Effector memory CD4-positive, alpha-beta T cell (primary cell): Measurements from ENCODE around the gene RSBN1.
"Not testable (repeated sequence)": the region's sequence is repeated elsewhere in the genome, so short reads cannot be mapped to it uniquely, and the experiment has no call there.

Experiments
- DNase-seq, 3 donors: peaks; one replicate each; pipeline ENCODE4 v3.0.0-alpha.2; 2020
- H3K27ac ChIP-seq: 2 replicates; pipeline ENCODE4 v1.7.0; 2013; ENCODE audit warnings: mild to moderate bottlenecking, low read length, moderate library complexity; ENCODE audit not compliant: insufficient read depth, poor library complexity, severe bottlenecking
- H3K27me3 ChIP-seq: replicated peaks from 2 replicates; pipeline ENCODE4 v1.7.0; 2013; ENCODE audit warnings: mild to moderate bottlenecking, low read length; ENCODE audit not compliant: insufficient read depth, control insufficient read depth, poor library complexity, severe bottlenecking
- H3K36me3 ChIP-seq: 2 replicates; pipeline ENCODE4 v1.7.0; 2013; ENCODE audit warnings: mild to moderate bottlenecking, low read length, moderate library complexity; ENCODE audit not compliant: control insufficient read depth, insufficient read depth
- H3K4me1 ChIP-seq: 2 replicates; pipeline ENCODE4 v1.7.0; 2013; ENCODE audit warnings: low read length, mild to moderate bottlenecking; ENCODE audit not compliant: control insufficient read depth, insufficient read depth, poor library complexity, severe bottlenecking
- H3K4me3 ChIP-seq: 2 replicates; pipeline ENCODE4 v1.7.0; 2013; ENCODE audit warnings: low read length, low read depth, mild to moderate bottlenecking; ENCODE audit not compliant: insufficient read depth, poor library complexity, severe bottlenecking
- H3K9me3 ChIP-seq: 2 replicates; pipeline ENCODE4 v1.7.0; 2013; ENCODE audit warnings: mild to moderate bottlenecking, low read length, moderate library complexity; ENCODE audit not compliant: control insufficient read depth

The RSBN1 gene

DNA sequence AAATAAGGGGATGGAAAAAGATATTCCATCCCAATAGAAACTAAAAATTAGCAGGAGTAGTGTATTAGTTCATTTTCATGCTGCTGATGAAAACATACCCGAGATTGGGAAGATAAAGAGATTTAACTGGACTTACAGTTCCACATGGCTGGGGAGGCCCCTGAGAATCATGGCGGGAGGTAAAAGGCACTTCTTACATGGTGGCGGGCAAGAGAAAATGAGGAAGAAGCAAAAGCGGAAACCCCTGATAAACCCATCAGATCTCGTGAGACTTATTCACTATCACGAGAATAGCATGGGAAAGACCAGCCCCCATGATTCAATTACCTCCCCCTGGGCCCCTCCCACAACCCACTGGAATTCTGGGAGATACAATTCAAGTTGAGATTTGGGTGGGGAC, 94.8 kb downstream of the RSBN1 start:
- H3K27me3 ChIP-seq, H3K36me3 ChIP-seq, H3K4me3 ChIP-seq, H3K4me1 ChIP-seq, H3K27ac ChIP-seq, H3K9me3 ChIP-seq, DNase-seq: not testable (repeated sequence)

DNA sequence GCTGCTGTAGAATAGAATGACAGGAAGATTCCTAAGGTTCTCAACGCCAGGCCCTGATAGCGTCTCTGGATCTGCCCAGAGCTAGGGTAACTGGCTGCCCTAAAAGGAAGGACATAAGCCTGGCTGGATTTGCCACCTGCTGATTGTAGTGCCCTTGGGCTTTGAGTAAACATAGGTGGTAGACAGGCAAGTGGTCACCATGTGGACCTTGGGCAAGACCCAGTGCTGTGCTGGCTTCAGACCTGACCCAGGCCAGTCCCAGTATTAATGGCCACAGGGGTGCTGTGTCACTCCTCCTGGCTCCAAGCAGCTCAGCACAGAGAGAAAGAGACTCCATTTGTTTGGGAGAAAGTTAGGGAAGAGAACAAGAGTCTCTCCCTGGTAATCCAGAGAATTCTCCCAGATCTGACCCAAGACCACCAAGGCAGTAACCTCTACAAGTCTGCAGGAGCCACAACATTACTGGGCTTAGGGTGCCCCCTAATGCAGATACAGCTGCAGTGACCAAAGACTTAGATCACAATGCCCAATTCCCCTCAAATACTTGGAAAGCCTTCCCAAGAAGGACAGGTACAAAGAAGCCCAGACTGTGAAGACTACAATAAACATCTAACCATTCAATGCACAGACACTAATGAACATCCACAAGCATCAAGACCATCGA, 97.5 kb downstream of the RSBN1 start:
- no peaks in the 10 kb centered on the region for H3K9me3 ChIP-seq
- no peaks in the 10 kb centered on the region for H3K27me3 ChIP-seq
- no peaks in the 10 kb centered on the region for H3K4me1 ChIP-seq
- no peak overlapping the region for H3K27ac ChIP-seq
- H3K4me3 ChIP-seq, result no peak overlapping the region
- no peak for DNase-seq
- peaks cover 5% of the 10 kb centered on the region for H3K36me3 ChIP-seq
